Nephron (organoid): ENCODE measurements around the gene PRKCSH.

Source experiments
- H3K27ac Mint-ChIP-seq, 3 experiments: 2 replicates each; pipeline ENCODE4 v1.8.0; 2020; ENCODE audit warnings: mixed read lengths in 3 of 3, mild to moderate bottlenecking in 2 of 3, moderate library complexity in 1 of 3
- H3K27me3 Mint-ChIP-seq: 2 replicates; pipeline ENCODE4 v1.8.0; 2021; ENCODE audit warnings: low read depth, mild to moderate bottlenecking, moderate library complexity, mixed read lengths
- H3K36me3 Mint-ChIP-seq: 2 replicates; pipeline ENCODE4 v1.8.0; 2020; ENCODE audit warnings: low read depth, mixed read lengths
- H3K4me1 Mint-ChIP-seq: 2 replicates; pipeline ENCODE4 v1.8.0; 2020; ENCODE audit warnings: mixed read lengths
- H3K4me3 Mint-ChIP-seq, 3 experiments: 2 replicates each; pipeline ENCODE4 v1.8.0; 2020; ENCODE audit warnings: mild to moderate bottlenecking in 3 of 3, mixed read lengths in 3 of 3, moderate library complexity in 2 of 3
- H3K9me3 Mint-ChIP-seq: 2 replicates; pipeline ENCODE4 v1.8.0; 2020; ENCODE audit warnings: mixed read lengths
- TF ChIP-seq, protein P1 (sequence below), 3 experiments: fragments of 200-600 bp; sonication (generic); IDR thresholded peaks; one replicate each; pipeline ENCODE4 v1.5.0; 2021; ENCODE audit warnings: antibody characterized with exemption in 3 of 3; ENCODE audit not compliant: unreplicated experiment in 3 of 3

Gene PRKCSH

DNA sequence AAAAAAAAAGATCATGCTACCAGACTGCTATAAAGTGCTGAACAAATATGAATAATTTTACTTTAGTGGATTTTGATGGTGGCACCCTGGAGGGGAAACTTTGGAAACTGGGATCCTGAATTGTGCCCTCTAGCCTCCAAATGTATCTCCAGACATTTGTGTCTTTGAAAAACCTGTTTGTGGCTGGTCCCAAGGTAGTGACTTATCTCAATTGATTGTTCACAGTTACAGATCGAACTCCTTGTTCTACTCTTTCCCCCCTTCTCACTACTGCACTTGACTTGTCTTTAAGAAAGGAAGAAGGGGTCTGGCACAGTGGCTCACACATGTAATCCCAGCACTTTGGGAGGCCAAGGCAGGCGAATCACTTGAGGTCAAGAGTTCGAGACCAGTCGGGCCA, 26.8 kb upstream of the PRKCSH start:
- H3K27me3 Mint-ChIP-seq: peaks cover 24% of the 10 kb centered on the region
- H3K27ac Mint-ChIP-seq: no peak overlapping the region
- H3K4me1 Mint-ChIP-seq: no peaks in the 10 kb centered on the region
- no peaks in the 10 kb centered on the region for H3K9me3 Mint-ChIP-seq
- no peaks in the 10 kb centered on the region for H3K36me3 Mint-ChIP-seq
- TF ChIP-seq, protein P1, sequence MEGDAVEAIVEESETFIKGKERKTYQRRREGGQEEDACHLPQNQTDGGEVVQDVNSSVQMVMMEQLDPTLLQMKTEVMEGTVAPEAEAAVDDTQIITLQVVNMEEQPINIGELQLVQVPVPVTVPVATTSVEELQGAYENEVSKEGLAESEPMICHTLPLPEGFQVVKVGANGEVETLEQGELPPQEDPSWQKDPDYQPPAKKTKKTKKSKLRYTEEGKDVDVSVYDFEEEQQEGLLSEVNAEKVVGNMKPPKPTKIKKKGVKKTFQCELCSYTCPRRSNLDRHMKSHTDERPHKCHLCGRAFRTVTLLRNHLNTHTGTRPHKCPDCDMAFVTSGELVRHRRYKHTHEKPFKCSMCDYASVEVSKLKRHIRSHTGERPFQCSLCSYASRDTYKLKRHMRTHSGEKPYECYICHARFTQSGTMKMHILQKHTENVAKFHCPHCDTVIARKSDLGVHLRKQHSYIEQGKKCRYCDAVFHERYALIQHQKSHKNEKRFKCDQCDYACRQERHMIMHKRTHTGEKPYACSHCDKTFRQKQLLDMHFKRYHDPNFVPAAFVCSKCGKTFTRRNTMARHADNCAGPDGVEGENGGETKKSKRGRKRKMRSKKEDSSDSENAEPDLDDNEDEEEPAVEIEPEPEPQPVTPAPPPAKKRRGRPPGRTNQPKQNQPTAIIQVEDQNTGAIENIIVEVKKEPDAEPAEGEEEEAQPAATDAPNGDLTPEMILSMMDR (IDR thresholded peaks at IDR 0.05; ENCODE audit: unreplicated experiment in 3 of 3): no peak
- H3K4me3 Mint-ChIP-seq: no peak overlapping the region

DNA sequence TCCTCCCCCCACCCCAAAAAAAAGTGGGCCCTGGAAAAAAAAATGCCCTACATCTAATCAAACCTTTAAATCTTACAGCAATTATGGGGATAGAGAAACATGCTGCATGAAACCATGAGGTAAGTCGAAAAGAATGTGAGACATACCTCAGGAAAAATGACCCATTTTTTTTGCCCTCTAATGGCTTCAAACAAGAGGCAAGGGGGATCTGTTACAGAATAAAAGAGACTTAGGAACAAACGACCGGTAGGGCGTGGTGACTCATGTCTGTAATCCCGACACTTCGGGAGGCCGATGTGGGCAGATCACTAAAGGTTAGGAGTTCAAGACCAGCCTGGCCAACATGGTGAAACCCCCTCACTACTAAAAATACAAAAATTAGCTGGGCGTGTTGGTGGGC, 24.8 kb upstream of the PRKCSH start:
- Mint-ChIP-seq H3K27me3 (peaks cover 30% of the 10 kb centered on the region), H3K27ac (peak overlapping the region in 1 of 3 experiments; percentile 62), H3K4me3 (no peak overlapping the region), H3K36me3 (no peaks in the 10 kb centered on the region), H3K4me1 (no peaks in the 10 kb centered on the region), H3K9me3 (no peaks in the 10 kb centered on the region)
- TF ChIP-seq, protein P1 (IDR thresholded peaks at IDR 0.05; ENCODE audit: unreplicated experiment in 3 of 3): no peak

DNA sequence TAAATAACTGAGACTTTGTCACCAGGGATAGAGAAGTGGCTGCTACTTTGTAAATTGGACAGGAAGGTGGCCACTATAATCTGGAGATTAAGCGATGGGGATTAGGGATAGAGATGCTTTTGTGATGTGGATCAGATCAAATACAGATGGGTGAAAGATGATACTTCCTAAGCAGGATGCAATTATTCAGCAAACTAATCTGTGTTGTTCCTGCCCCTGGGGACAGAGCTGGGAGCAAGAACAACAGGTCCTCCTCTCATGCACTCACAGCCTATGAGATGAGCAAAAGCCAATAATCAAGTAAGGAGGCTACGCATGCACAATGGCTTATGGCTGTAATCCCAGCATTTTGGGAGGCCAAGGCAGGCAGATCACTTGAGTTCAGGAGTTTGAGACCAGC, 20.9 kb upstream of the PRKCSH start:
- peaks cover 3% of the 10 kb centered on the region for H3K36me3 Mint-ChIP-seq
- H3K9me3 Mint-ChIP-seq: no peaks in the 10 kb centered on the region
- H3K4me1 Mint-ChIP-seq: no peaks in the 10 kb centered on the region
- TF ChIP-seq, protein P1 (IDR thresholded peaks at IDR 0.05; ENCODE audit: unreplicated experiment in 3 of 3): no peak
- H3K4me3 Mint-ChIP-seq: no peak overlapping the region
- peaks cover 51% of the 10 kb centered on the region for H3K27me3 Mint-ChIP-seq
- H3K27ac Mint-ChIP-seq: no peak overlapping the region

DNA sequence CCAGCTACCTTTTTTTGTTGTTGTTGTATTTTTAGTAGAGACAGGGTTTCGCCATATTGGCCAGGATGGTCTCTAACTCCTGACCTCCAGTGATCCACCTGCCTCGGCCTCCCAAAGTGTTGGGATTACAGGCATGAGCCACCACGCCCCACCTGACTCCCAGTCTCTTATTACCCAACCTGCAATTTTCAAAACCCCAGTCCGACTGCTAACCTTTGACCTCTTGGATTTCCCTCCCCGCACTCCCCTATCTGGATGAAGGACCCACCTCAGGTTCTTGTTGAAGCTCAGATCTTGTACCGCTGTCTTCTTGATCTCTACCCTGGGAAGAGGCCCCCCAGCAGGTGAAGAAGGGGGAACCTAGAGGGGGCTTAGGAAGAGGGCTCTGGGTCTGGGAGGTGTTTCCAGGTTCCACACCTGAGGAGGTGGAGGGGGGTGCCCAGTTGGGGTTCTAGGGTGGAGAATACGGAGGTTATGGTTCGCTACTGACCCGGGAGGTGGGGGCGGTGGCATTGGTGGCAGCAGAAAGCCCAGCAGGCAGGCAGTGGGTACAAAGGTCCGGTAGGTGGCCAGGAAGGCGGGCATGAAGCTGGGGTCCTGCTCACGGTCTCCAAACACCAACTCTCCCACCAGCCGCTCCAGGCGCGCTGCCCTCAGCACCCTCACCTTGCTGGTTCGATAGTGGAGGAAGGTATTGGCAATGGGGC, 18.9 kb upstream of the PRKCSH start:
- peaks cover 6% of the 10 kb centered on the region for H3K4me1 Mint-ChIP-seq

DNA sequence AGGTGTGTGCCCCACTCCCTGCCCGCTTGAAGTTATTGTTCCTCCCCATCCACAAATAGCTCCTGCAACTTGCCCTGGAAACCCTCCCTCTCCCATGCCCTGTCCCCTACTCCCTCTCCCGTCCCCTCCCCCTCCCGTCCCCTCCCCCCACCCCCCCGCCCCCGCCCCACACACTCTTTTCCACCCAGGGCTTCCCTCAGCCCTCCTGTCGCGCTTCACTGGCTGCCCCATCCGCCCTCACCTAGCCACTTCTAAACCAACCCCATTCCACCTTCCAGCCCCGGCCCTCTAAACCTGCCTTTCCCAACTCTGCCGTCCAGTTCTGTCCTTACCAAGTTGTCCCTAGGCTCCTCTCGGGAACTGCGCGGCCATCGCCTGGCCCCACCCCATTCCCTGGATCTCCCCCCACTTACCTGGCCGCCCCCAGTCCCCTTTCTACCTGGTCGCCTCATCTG, 17.3 kb upstream of the PRKCSH start:
- peaks cover 6% of the 10 kb centered on the region for H3K4me1 Mint-ChIP-seq
- TF ChIP-seq, protein P1 (IDR thresholded peaks at IDR 0.05; ENCODE audit: unreplicated experiment in 3 of 3): no peak
- H3K27ac Mint-ChIP-seq: peak overlapping the region; percentile 37 to 97 (median 74)
- H3K4me3 Mint-ChIP-seq: peak overlapping the region; percentile 71 to 83 (median 80)
- H3K9me3 Mint-ChIP-seq: no peaks in the 10 kb centered on the region
- H3K36me3 Mint-ChIP-seq: peaks cover 3% of the 10 kb centered on the region
- H3K27me3 Mint-ChIP-seq: peaks cover 87% of the 10 kb centered on the region

More for the DNA sequence above, 18.9 kb upstream of the PRKCSH start:
- TF ChIP-seq, protein P1 (IDR thresholded peaks at IDR 0.05; ENCODE audit: unreplicated experiment in 3 of 3): no peak
- no peaks in the 10 kb centered on the region for H3K9me3 Mint-ChIP-seq
- peaks cover 3% of the 10 kb centered on the region for H3K36me3 Mint-ChIP-seq
- no peak overlapping the region for H3K27ac Mint-ChIP-seq
- peak overlapping the region in 2 of 3 experiments; percentile 19 to 38 for H3K4me3 Mint-ChIP-seq
- H3K27me3 Mint-ChIP-seq: peaks cover 71% of the 10 kb centered on the region
